Measurements from ENCODE around the gene NSMCE3.

Gene NSMCE3

GRCh38 chr15:29270169-29270955, 740 bp upstream of the NSMCE3 start:
- no peak for TF ChIP-seq SIN3A (IDR thresholded peaks at IDR 0.05; ENCODE audit: borderline replicate concordance, insufficient read depth, low read length)
- TF ChIP-seq FOXP2 (optimal IDR thresholded peaks at IDR 0.05; ENCODE audit: borderline replicate concordance, extremely low read depth, extremely low read length, insufficient read depth): no peak
- no peak for TF ChIP-seq TAF1 (IDR thresholded peaks at IDR 0.05; ENCODE audit: borderline replicate concordance, insufficient read depth, low read length)
- no peak for TF ChIP-seq REST (IDR thresholded peaks at IDR 0.05; ENCODE audit: insufficient read depth in 1 of 2, low read depth in 2 of 2, low read length in 2 of 2)
- TF ChIP-seq POLR2AphosphoS5 (IDR thresholded peaks at IDR 0.05; ENCODE audit: low read depth, low read length): no peak

GRCh38 chr15:29268706-29269484, 727 bp downstream of the NSMCE3 start:
- TF ChIP-seq TAF1 (IDR thresholded peaks at IDR 0.05; ENCODE audit: borderline replicate concordance, insufficient read depth, low read length): no peak
- TF ChIP-seq SIN3A (IDR thresholded peaks at IDR 0.05; ENCODE audit: borderline replicate concordance, insufficient read depth, low read length): no peak
- no peak for TF ChIP-seq REST (IDR thresholded peaks at IDR 0.05; ENCODE audit: insufficient read depth in 1 of 2, low read depth in 2 of 2, low read length in 2 of 2)
- no peak for TF ChIP-seq POLR2AphosphoS5 (IDR thresholded peaks at IDR 0.05; ENCODE audit: low read depth, low read length)
- TF ChIP-seq FOXP2 (optimal IDR thresholded peaks at IDR 0.05; ENCODE audit: borderline replicate concordance, extremely low read depth, extremely low read length, insufficient read depth): no peak

GRCh38 chr15:29266052-29266582, 3.5 kb downstream of the NSMCE3 start:
- TF ChIP-seq SIN3A (IDR thresholded peaks at IDR 0.05; ENCODE audit: borderline replicate concordance, insufficient read depth, low read length) (no peak), TAF1 (IDR thresholded peaks at IDR 0.05; ENCODE audit: borderline replicate concordance, insufficient read depth, low read length) (no peak), FOXP2 (optimal IDR thresholded peaks at IDR 0.05; ENCODE audit: borderline replicate concordance, extremely low read depth, extremely low read length, insufficient read depth) (no peak), POLR2AphosphoS5 (IDR thresholded peaks at IDR 0.05; ENCODE audit: low read depth, low read length) (no peak), REST (IDR thresholded peaks at IDR 0.05; ENCODE audit: insufficient read depth in 1 of 2, low read depth in 2 of 2, low read length in 2 of 2) (no peak)

GRCh38 chr15:29263289-29263688, 6.3 kb downstream of the NSMCE3 start:
- no peak for TF ChIP-seq FOXP2 (optimal IDR thresholded peaks at IDR 0.05; ENCODE audit: borderline replicate concordance, extremely low read depth, extremely low read length, insufficient read depth)
- no peak for TF ChIP-seq SIN3A (IDR thresholded peaks at IDR 0.05; ENCODE audit: borderline replicate concordance, insufficient read depth, low read length)
- TF ChIP-seq POLR2AphosphoS5 (IDR thresholded peaks at IDR 0.05; ENCODE audit: low read depth, low read length): no peak
- no peak for TF ChIP-seq REST (IDR thresholded peaks at IDR 0.05; ENCODE audit: insufficient read depth in 1 of 2, low read depth in 2 of 2, low read length in 2 of 2)
- no peak for TF ChIP-seq TAF1 (IDR thresholded peaks at IDR 0.05; ENCODE audit: borderline replicate concordance, insufficient read depth, low read length)
